ENCODE measurements around the gene PSMB1. TPM values are rescaled to one million over a fixed set of nuclear protein-coding genes. Genes with fewer than 3 reads are reported as not detected.

The PSMB1 gene
- 222 and 338 TPM in 2 replicates for total RNA-seq

DNA sequence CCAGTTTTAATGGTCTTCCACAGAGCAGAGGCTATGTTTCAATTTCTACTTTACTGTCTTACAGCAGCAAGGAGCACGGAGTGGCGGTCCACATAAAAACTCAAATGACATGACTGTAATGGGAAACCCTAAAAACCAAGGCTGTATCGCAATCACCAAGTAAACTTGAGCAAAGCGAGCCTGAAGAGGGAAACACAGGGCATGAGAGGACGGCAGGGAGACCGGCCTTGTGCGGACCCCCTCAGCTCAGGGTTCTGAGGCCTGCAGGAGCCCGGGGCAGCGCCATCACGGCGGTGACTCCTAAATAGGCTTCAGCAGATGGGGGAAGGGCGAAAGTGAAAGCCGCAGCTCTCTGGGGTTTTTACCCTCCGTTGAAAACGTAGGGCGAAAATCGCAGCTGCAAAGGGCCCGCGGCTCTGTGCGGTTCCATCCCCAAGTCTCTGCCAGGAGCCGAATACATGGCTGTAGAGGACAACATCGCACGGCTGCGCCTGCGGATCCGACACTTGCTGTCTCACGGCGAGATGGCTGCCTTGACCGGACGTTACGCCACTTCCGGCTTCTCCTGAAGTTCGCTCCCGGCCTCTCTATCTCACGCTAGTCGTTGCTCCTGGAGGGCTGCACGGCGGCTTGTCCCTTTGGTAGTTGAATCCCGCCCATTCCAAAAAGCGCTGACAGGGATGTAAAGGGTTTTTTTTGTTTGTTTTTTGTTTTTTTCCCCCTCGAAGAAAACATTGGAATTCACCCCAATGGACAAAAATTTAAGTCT lies at the start of gene PSMB1:
Gene PSMB1, minus strand, starts transcription at position 543 of the 769 bp plus-strand sequence. Its CDS starts 65 bp downstream, at position 478.

DNA sequence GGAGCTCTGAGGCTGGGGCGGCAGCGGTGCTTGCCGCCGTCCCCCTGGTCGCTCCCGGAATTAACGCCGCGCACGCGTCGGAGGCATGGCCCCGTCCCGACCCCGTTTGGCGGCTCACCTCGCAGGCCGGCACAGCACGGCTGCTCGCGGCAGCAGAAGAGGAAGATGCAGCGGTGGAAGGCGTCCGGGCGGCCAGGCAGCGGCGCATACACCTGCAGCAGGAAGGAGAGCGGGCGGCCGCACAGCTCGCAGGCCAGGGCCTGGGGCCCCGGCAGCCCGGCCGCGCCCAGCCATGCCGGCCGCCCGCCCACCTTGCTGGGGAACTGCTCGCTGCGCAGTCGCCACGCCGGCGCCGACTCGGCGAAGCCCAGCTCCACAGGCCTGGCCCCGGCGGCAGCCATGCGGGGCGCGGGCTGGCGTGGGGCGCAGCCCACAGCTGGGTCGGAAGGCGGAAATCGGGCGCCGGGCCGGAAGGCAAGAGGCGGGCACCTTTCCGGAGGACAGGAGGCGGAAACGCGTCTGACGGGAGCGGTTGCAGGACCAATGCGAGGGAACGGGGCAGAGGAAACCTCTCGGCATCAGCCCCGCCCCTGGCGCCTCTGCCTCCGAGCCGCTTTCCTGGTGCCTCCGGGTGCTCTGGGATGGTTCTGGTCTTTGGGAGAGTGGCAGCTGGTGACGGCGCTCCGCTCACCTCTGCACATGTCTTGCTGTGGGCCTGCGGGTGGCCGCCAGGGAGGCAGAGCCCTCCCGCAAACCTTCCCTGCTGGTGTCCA lies 31.3 kb upstream of the PSMB1 start, which contains the start of gene PDCD2:
Gene PDCD2, minus strand, starts transcription at position 457 of the 773 bp plus-strand sequence. Its CDS starts 56 bp downstream, at position 401.

DNA sequence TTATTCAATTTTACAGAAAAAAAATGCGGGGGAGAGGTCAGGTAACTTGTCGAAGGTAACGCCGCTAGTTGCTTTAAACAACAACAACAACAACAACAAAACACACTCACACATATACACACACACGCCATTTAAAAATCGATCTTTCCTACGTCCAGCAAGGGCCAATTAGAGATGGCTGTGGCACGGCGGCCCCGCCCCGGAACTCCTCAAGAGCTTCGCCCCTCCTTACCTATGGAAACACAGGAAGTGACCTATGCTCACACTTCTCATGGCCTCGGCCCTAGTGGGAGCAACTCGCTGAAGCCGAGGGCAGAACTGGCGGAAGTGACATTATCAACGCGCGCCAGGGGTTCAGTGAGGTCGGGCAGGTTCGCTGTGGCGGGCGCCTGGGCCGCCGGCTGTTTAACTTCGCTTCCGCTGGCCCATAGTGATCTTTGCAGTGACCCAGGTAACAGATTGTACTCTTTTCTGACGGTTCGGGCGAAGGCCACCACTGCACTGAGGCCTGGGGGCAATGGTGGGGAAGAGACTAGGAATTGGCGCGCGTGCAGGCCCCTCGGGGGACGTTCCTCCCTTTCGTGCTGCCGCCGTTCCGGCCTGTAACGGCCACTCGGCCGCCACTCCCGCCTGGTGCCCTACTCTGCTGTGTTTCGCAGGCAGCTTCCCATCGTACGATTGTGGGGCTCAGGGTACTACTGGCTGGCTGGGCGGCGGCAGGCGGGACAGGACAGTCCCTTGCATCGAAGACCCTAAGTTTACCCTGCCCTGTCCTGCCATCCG lies 1.1 kb upstream of the PSMB1 start, which contains the start of gene TBP:
Gene TBP, plus strand, starts transcription at position 357 of the 783 bp plus-strand sequence. CDS start 2,661 bp downstream, outside the sequence.

Other genes starting within 250 kb of the PSMB1 start
- 14.6 and 22.6 TPM in 2 replicates for gene FAM120B, start 246.5 kb downstream of the PSMB1 start, total RNA-seq
- gene TBP, start 1.1 kb upstream of the PSMB1 start, total RNA-seq: 11.0 and 15.5 TPM in 2 replicates
- gene PDCD2, start 31.3 kb upstream of the PSMB1 start, total RNA-seq: 46.3 and 48.3 TPM in 2 replicates

Measured in smooth muscle cell of the umbilical artery (primary cell).